GDM1 (cell line): Measurements from ENCODE around the gene NOL9.
A peak's percentile ranks its signal among the peaks of the same experiment; 100 is the strongest.

ENCODE experiments used
- DNase-seq: peaks from one replicate; lab custom pipeline; 2025; lab: John Stamatoyannopoulos, UW

The NOL9 gene

GRCh38 chr1:6489383-6489765 lies 64.9 kb downstream of the NOL9 start:
- DNase-seq: no peak

- DNase-seq: no peak
Observed at GRCh38 chr1:6488602-6489382, 65.5 kb downstream of the NOL9 start.

- no peak for DNase-seq
Observed at GRCh38 chr1:6487804-6488484, 66.4 kb downstream of the NOL9 start.

- DNase-seq: peak; percentile 56
Observed at GRCh38 chr1:6486433-6487011, 67.8 kb downstream of the NOL9 start.

GRCh38 chr1:6485168-6486101 lies 68.9 kb downstream of the NOL9 start:
- no peak for DNase-seq

- no peak for DNase-seq
Observed at GRCh38 chr1:6484826-6485167, 69.5 kb downstream of the NOL9 start.

GRCh38 chr1:6483761-6484117 lies 70.6 kb downstream of the NOL9 start:
- no peak for DNase-seq

GRCh38 chr1:6483017-6483760 lies 71.1 kb downstream of the NOL9 start:
- no peak for DNase-seq

- DNase-seq: no peak
Observed at GRCh38 chr1:6481820-6482219, 72.5 kb downstream of the NOL9 start.

- no peak for DNase-seq
Observed at GRCh38 chr1:6477039-6477820, 77.1 kb downstream of the NOL9 start.

GRCh38 chr1:6476483-6476882 lies 77.8 kb downstream of the NOL9 start:
- DNase-seq: no peak

- DNase-seq: peak; percentile 4
Observed at GRCh38 chr1:6475381-6476133, 78.8 kb downstream of the NOL9 start.

- DNase-seq: no peak
Observed at GRCh38 chr1:6474815-6475282, 79.5 kb downstream of the NOL9 start.

GRCh38 chr1:6473974-6474814 lies 80.1 kb downstream of the NOL9 start:
- DNase-seq: no peak

GRCh38 chr1:6473156-6473555 lies 81.2 kb downstream of the NOL9 start:
- DNase-seq: no peak

GRCh38 chr1:6472391-6472790 lies 81.9 kb downstream of the NOL9 start:
- DNase-seq: no peak

GRCh38 chr1:6471970-6472368 lies 82.3 kb downstream of the NOL9 start:
- DNase-seq: no peak
